GM19438 (cell line): ENCODE results near the gene RTN3.

Experiments used
- ATAC-seq: cut with Tn5 transposase; IDR thresholded peaks from one replicate; pipeline ENCODE4 v1.9.1; 2021; ENCODE audit warnings: low read depth; ENCODE audit not compliant: unreplicated experiment

Gene RTN3

GRCh38 chr11:63729326-63729725 lies 48.0 kb downstream of the RTN3 start:
- no peak for ATAC-seq

GRCh38 chr11:63736864-63737263 lies 55.6 kb downstream of the RTN3 start:
- no peak for ATAC-seq

- no peak for ATAC-seq
Measured at GRCh38 chr11:63737718-63738117, 56.4 kb downstream of the RTN3 start.

GRCh38 chr11:63738720-63739360 lies 57.5 kb downstream of the RTN3 start:
- no peak for ATAC-seq

- ATAC-seq: no peak
Measured at GRCh38 chr11:63745304-63746170, 64.2 kb downstream of the RTN3 start.

GRCh38 chr11:63747011-63747410 lies 65.7 kb downstream of the RTN3 start:
- no peak for ATAC-seq

GRCh38 chr11:63749624-63750023 lies 68.3 kb downstream of the RTN3 start:
- ATAC-seq: no peak

GRCh38 chr11:63756919-63757761 lies 75.8 kb downstream of the RTN3 start:
- ATAC-seq: no peak

- no peak for ATAC-seq
Measured at GRCh38 chr11:63760487-63761079, 79.3 kb downstream of the RTN3 start.

GRCh38 chr11:63761188-63761587 lies 79.9 kb downstream of the RTN3 start:
- no peak for ATAC-seq

GRCh38 chr11:63761931-63762653 lies 80.8 kb downstream of the RTN3 start:
- no peak for ATAC-seq

- ATAC-seq: no peak
Measured at GRCh38 chr11:63762654-63763495, 81.6 kb downstream of the RTN3 start.

- ATAC-seq: no peak
Measured at GRCh38 chr11:63763496-63764339, 82.4 kb downstream of the RTN3 start.

- ATAC-seq: no peak
Measured at GRCh38 chr11:63764340-63764678, 83.0 kb downstream of the RTN3 start.

GRCh38 chr11:63764679-63765647 lies 83.7 kb downstream of the RTN3 start:
- no peak for ATAC-seq

GRCh38 chr11:63765688-63766241 lies 84.5 kb downstream of the RTN3 start:
- ATAC-seq: no peak
